GM12891 (cell line): ENCODE measurements around the gene AIDA.

Experiments
- PAX5 ChIP-seq: IDR thresholded peaks from 2 replicates; pipeline ENCODE4 v1.6.1; 2011; ENCODE audit warnings: low read length, moderate library complexity, mild to moderate bottlenecking; ENCODE audit not compliant: insufficient read depth, severe bottlenecking
- POLR2A ChIP-seq: IDR thresholded peaks from 2 replicates; pipeline ENCODE4 v1.6.1; 2011; ENCODE audit warnings: low read depth, low read length, control low read depth
- POLR2AphosphoS5 ChIP-seq: IDR thresholded peaks from 2 replicates; pipeline ENCODE4 v1.6.1; 2011; ENCODE audit warnings: low read depth, low read length, control low read depth
- POU2F2 ChIP-seq: IDR thresholded peaks from 2 replicates; pipeline ENCODE4 v1.6.1; 2011; ENCODE audit warnings: low read depth, mild to moderate bottlenecking, control low read depth, low read length, moderate library complexity
- SPI1 ChIP-seq: IDR thresholded peaks from 2 replicates; pipeline ENCODE4 v1.6.1; 2011; ENCODE audit warnings: low read depth, low read length, control low read depth
- TAF1 ChIP-seq: IDR thresholded peaks from 2 replicates; pipeline ENCODE4 v1.6.1; 2011; ENCODE audit warnings: low read depth, low read length, control low read depth

DNA sequence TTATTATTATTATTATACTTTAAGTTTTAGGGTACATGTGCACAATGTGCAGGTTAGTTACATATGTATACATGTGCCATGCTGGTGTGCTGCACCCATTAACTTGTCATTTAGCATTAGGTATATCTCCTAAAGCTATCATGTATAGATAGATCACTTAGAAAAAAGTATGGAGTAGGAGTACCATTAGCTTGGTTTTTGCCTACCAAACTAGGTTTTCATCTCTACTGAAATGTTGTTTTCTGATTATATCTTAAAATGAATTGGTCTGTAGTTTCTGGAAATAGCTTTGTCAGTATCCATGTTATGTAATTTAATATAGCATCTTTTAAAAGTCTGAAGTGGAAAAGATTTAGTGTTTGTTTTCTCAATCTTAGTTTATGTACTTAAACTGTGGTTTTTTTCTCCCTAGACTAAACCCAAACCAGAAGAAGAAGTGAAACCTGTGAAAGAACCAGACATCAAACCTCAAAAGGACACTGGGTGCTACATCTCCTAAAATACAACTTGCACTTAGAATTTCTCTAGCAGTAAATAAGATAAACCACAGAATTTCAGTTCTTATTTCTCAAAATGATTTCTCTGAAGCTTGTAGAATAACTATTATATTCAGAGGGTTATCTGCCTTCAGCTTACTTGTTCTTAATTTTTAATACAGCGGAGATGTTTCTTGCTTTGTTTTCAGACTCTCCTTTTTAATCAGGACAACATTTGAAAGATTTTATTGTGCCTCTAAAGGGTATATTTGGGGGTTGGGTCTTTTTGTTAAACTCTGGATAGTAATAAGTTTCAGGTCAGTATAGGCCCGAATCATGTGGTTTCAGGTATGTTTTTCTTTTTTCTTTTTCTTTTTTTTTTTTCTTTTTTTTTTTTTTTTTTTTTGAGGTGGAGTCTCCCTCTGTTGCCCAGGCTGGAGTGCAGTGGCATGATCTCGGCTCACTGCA, 20.2 kb upstream of the AIDA start:
- TF ChIP-seq POLR2A: no peak
- no peak for TF ChIP-seq TAF1
- TF ChIP-seq POLR2AphosphoS5: no peak
- peak; percentile 99 for TF ChIP-seq SPI1
- no peak for TF ChIP-seq POU2F2
- no peak for TF ChIP-seq PAX5
